ENCODE measurements around the gene SLC5A6. TPM values are rescaled to one million over a fixed set of nuclear protein-coding genes. Genes with fewer than 3 reads are reported as not detected.
"Not testable (repeated sequence)": the region's sequence is repeated elsewhere in the genome, so short reads cannot be mapped to it uniquely, and the experiment has no call there.

SLC5A6 gene
- total RNA-seq, 1 donor from 2014 or later: 76.3 TPM

DNA sequence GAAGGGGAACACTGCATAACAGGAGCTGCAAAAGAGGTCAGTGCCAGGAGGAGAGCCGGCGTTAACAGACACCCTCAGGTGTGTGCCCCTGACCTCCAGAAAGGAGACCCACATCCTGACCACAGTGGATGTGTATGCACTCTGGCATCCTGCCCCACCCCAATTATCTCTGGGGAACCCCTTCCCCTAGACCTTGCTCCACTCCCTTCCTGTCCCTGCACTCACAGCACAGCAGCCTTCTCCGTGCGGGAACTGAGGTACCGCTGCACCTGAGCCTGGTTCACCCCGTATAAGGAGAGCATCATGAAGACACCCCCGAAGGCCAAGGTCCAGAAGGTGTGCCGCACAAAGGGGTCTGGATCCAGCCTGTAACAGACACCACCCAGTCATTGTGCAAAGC lies 7.5 kb downstream of the SLC5A6 start:
- H3K27me3 Mint-ChIP-seq: no peaks in the 10 kb centered on the region
- H3K36me3 Mint-ChIP-seq: peaks cover 28% of the 10 kb centered on the region
- H3K9me3 Mint-ChIP-seq: no peaks in the 10 kb centered on the region
- H3K27ac Mint-ChIP-seq: no peak overlapping the region
- peaks cover 9% of the 10 kb centered on the region for H3K4me1 Mint-ChIP-seq (ENCODE audit: unreplicated experiment)
- no peak overlapping the region for H3K4me3 Mint-ChIP-seq
- TF ChIP-seq, protein P1, sequence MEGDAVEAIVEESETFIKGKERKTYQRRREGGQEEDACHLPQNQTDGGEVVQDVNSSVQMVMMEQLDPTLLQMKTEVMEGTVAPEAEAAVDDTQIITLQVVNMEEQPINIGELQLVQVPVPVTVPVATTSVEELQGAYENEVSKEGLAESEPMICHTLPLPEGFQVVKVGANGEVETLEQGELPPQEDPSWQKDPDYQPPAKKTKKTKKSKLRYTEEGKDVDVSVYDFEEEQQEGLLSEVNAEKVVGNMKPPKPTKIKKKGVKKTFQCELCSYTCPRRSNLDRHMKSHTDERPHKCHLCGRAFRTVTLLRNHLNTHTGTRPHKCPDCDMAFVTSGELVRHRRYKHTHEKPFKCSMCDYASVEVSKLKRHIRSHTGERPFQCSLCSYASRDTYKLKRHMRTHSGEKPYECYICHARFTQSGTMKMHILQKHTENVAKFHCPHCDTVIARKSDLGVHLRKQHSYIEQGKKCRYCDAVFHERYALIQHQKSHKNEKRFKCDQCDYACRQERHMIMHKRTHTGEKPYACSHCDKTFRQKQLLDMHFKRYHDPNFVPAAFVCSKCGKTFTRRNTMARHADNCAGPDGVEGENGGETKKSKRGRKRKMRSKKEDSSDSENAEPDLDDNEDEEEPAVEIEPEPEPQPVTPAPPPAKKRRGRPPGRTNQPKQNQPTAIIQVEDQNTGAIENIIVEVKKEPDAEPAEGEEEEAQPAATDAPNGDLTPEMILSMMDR (conservative IDR thresholded peaks at IDR 0.05): no peak
- DNase-seq (ENCODE audit: extremely low spot score, unreplicated experiment): no peak

DNA sequence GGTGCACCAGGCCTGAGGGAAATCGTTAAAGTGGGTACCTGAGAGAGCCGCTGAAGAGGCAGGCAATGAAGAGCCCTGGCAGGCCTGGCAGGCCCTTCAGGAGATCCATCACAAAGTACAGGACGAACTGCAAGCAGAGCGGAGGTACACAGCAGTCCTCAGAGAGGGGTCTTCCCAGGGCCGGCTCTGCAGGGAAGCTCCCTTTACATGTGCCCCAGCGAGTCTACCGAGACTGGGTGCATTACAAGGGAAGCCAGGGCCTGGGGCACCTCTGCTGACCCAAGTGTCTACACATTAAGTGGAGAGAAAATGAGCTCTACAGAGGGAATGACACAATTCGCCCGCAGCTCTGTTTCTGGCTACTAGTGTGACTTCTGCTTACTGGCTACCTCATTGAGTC lies 8.3 kb downstream of the SLC5A6 start:
- no peak overlapping the region for H3K27ac Mint-ChIP-seq
- H3K4me3 Mint-ChIP-seq: no peak overlapping the region
- no peaks in the 10 kb centered on the region for H3K27me3 Mint-ChIP-seq
- no peak for DNase-seq (ENCODE audit: extremely low spot score, unreplicated experiment)
- peaks cover 27% of the 10 kb centered on the region for H3K36me3 Mint-ChIP-seq
- peaks cover 4% of the 10 kb centered on the region for H3K4me1 Mint-ChIP-seq (ENCODE audit: unreplicated experiment)
- no peaks in the 10 kb centered on the region for H3K9me3 Mint-ChIP-seq
- TF ChIP-seq, protein P1 (conservative IDR thresholded peaks at IDR 0.05): no peak

DNA sequence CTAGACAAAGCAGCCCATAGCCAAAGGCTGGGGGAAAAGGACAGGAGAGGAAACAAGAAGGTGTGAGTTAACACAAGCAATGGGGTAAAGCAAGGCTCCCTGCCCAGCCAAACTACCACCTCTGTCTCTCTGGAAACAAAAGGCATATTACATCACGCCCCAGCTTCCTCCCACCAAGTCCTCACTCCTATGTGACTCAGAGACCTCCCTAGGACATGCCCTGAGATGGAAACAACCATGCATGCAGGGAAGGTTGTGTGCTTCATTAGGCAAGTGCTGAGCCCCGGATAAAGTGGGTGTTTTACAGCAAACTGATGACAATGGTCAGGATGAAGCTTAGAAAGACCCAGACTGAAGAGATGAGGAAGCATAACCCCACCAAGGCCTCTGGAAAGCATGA lies 9.2 kb downstream of the SLC5A6 start:
- Mint-ChIP-seq H3K27me3 (no peaks in the 10 kb centered on the region), H3K9me3 (no peaks in the 10 kb centered on the region), H3K4me1 (ENCODE audit: unreplicated experiment) (peaks cover 4% of the 10 kb centered on the region), H3K36me3 (peaks cover 29% of the 10 kb centered on the region), H3K27ac (no peak overlapping the region), H3K4me3 (no peak overlapping the region)
- no peak for DNase-seq (ENCODE audit: extremely low spot score, unreplicated experiment)
- TF ChIP-seq, protein P1 (conservative IDR thresholded peaks at IDR 0.05): no peak

DNA sequence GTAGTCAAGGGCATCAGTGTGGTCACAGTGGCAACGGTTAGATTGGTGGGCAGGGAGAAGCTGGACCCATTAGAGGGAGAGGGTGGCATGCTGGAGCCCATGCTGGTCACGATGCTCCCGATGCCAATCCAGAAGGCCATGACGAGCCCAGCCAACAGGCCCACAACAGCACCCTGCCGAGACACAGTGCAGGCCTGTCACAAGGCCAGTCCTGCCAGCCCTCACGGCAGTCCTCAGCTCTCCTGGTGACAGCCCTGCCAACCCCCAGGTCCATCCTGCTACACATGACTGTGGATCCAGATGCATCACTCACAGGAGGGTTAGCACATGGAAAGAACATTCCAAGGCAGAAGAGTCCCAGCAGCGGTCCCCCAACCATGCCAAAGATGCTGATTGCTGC lies 10.4 kb downstream of the SLC5A6 start:
- Mint-ChIP-seq H3K27me3 (no peaks in the 10 kb centered on the region), H3K36me3 (peaks cover 23% of the 10 kb centered on the region), H3K4me1 (ENCODE audit: unreplicated experiment) (no peaks in the 10 kb centered on the region), H3K4me3 (no peak overlapping the region), H3K27ac (no peak overlapping the region), H3K9me3 (no peaks in the 10 kb centered on the region)
- DNase-seq (ENCODE audit: extremely low spot score, unreplicated experiment): no peak
- TF ChIP-seq, protein P1 (conservative IDR thresholded peaks at IDR 0.05): no peak

DNA sequence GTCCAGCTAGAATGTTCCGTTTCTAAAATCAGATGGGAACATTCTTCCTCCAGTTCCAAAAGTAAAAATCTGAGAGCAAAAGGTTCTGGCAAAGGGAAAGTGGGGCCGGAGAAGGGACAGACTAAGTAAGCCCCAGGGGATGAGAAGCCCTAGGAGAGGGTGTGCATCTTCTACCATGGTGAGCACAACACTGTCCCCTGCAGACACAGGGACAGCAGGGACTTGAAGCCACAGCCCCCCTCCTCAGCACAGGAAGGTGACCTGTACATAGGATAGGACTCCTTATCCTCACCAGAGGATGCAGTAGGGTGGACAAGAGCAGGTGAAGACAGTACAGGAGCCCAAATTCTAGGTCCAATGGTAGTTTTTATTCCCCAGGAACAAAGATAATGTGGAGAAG lies 12.8 kb downstream of the SLC5A6 start:
- no peak for DNase-seq (ENCODE audit: extremely low spot score, unreplicated experiment)
- TF ChIP-seq, protein P1 (conservative IDR thresholded peaks at IDR 0.05): no peak
- Mint-ChIP-seq H3K27ac (no peak overlapping the region), H3K4me3 (no peak overlapping the region), H3K9me3 (no peaks in the 10 kb centered on the region), H3K27me3 (no peaks in the 10 kb centered on the region), H3K36me3 (peaks cover 15% of the 10 kb centered on the region), H3K4me1 (ENCODE audit: unreplicated experiment) (no peaks in the 10 kb centered on the region)

DNA sequence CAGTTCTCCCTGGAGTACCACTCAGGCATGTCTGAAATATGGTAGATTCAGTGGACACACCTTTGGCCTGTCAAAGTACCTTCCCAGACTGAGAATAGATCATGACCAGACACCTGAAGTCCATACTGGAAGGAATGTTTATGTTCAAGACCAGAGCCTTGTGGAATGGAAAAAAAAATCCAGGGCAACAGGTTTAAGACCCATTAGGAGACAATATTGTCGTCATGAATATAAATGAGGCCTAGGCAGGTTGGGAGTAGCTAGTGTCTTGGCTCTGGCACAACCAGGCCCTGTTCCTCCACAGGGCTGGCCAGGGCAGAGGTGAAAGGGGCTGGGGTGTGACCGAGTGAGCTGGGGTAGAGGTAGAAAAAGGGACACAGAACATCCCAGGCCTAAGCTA lies 13.4 kb downstream of the SLC5A6 start:
- DNase-seq (ENCODE audit: extremely low spot score, unreplicated experiment): no peak
- Mint-ChIP-seq H3K36me3 (peaks cover 15% of the 10 kb centered on the region), H3K9me3 (no peaks in the 10 kb centered on the region), H3K27ac (peak overlapping the region; percentile 75), H3K4me1 (ENCODE audit: unreplicated experiment) (no peaks in the 10 kb centered on the region), H3K27me3 (no peaks in the 10 kb centered on the region), H3K4me3 (no peak overlapping the region)
- TF ChIP-seq, protein P1 (conservative IDR thresholded peaks at IDR 0.05): no peak

DNA sequence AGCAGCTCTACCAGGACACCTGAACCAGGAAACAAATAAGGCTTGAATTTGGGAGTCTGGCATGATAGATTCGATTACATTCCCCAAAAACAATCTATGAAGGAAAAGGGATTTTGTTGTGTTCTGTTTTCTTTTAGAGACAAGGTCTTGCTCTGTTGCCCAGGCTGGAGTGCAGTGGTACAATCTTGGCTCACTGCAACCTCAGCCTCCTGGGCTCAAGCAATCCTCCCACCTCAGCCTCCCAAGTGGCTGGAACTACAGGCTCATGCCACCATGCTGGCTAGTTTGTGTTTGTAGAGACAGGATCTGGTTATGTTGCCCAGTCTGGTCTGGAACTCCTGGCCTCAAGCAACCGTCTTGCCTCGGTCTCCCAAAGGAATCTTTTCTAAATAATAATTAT lies 14.0 kb downstream of the SLC5A6 start:
- DNase-seq (ENCODE audit: extremely low spot score, unreplicated experiment); H3K4me1 Mint-ChIP-seq (ENCODE audit: unreplicated experiment); H3K9me3 Mint-ChIP-seq; H3K27ac Mint-ChIP-seq; H3K27me3 Mint-ChIP-seq; H3K4me3 Mint-ChIP-seq: not testable (repeated sequence)
- H3K36me3 Mint-ChIP-seq: peaks cover 14% of the 10 kb centered on the region

DNA sequence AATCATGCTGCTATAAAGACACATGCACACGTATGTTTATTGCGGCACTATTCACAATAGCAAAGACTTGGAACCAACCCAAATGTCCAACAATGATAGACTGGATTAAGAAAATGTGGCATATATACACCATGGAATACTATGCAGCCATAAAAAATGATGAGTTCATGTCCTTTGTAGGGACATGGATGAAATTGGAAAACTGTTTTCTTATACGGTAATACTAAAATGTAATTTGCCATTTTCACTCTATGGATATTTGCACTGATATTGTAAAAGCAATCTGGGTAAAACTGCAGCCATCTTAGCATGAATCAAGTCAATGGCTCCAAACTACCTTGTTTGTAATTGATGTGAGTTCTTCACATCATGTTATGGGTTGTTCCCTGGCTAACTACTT lies 16.3 kb downstream of the SLC5A6 start:
- not testable (repeated sequence) for H3K27me3 Mint-ChIP-seq; H3K4me1 Mint-ChIP-seq (ENCODE audit: unreplicated experiment); H3K36me3 Mint-ChIP-seq; H3K4me3 Mint-ChIP-seq; H3K9me3 Mint-ChIP-seq; DNase-seq (ENCODE audit: extremely low spot score, unreplicated experiment); H3K27ac Mint-ChIP-seq
